ENCODE results near the gene SLC31A2. TPM values are rescaled to one million over a fixed set of nuclear protein-coding genes. Genes with fewer than 3 reads are reported as not detected.

SLC31A2 gene
- total and polyA plus RNA-seq, 3 donors from 2014 or later: 38.8 to 42.4 (median 40.3) TPM

DNA sequence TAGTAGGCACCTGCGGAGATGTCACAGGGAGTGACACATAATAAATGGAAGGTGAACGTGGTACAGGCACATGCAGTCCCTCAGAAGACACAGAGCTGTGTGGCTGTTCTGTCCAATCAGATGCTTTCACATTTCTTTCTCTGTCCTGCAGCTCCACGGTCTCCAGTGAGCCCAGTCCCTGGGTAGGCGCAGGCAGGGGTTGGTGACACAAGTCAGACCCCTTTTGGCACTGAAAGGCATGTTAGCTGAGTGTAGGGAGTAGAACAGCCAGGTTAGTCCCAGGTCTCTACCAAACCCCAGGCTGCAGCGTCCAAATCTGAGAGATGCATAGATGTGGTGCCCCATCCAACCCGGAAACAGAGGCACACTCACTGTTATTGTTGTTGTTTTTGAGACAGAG is 2.8 kb downstream of the SLC31A2 start:
- peaks cover 27% of the 10 kb centered on the region for H3K4me1 ChIP-seq
- H3K27ac ChIP-seq: no peak overlapping the region
- no peaks in the 10 kb centered on the region for H3K27me3 ChIP-seq
- TF ChIP-seq POLR2A (IDR thresholded peaks at IDR 0.05): no peak
- TF ChIP-seq, protein P1, sequence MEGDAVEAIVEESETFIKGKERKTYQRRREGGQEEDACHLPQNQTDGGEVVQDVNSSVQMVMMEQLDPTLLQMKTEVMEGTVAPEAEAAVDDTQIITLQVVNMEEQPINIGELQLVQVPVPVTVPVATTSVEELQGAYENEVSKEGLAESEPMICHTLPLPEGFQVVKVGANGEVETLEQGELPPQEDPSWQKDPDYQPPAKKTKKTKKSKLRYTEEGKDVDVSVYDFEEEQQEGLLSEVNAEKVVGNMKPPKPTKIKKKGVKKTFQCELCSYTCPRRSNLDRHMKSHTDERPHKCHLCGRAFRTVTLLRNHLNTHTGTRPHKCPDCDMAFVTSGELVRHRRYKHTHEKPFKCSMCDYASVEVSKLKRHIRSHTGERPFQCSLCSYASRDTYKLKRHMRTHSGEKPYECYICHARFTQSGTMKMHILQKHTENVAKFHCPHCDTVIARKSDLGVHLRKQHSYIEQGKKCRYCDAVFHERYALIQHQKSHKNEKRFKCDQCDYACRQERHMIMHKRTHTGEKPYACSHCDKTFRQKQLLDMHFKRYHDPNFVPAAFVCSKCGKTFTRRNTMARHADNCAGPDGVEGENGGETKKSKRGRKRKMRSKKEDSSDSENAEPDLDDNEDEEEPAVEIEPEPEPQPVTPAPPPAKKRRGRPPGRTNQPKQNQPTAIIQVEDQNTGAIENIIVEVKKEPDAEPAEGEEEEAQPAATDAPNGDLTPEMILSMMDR (IDR thresholded peaks at IDR 0.05): no peak
- no peak overlapping the region for H3K4me3 ChIP-seq
- 91% methylated on average over 6 of the region's 6 CpGs for WGBS, 2 donors
- H3K36me3 ChIP-seq (ENCODE audit: low read depth, missing control alignments): no peaks in the 10 kb centered on the region
- no peaks in the 10 kb centered on the region for H3K9me3 ChIP-seq
- intact Hi-C loops (cut with DNase I; ENCODE audit: low total_unique reads): no loop called here
- no peak for DNase-seq

DNA sequence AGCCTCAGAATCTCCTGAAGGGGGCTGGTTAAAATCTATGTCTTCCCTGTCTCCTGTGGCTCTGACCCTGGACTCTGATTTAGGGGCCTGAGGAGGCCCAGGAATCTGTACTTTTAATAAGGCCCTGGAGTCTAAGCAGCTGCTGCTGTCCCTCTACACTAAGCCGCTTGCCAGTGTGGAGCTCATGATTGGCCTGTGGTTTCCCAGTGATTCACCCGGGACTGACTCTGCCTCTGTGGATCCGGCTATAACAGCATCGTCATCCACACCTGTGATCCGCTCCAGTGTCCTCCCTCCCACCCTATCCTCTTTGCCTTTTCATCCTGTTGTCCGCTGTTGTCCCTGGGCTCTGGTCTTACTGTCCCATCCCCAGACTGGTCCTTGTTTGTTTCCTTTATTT is 3.7 kb downstream of the SLC31A2 start:
- Histone ChIP-seq H3K4me3 (no peak overlapping the region), H3K36me3 (ENCODE audit: low read depth, missing control alignments) (no peaks in the 10 kb centered on the region), H3K9me3 (no peaks in the 10 kb centered on the region), H3K27me3 (no peaks in the 10 kb centered on the region), H3K4me1 (peaks cover 27% of the 10 kb centered on the region), H3K27ac (no peak overlapping the region)
- DNase-seq: no peak
- TF ChIP-seq, protein P1 (IDR thresholded peaks at IDR 0.05): no peak
- no peak for TF ChIP-seq POLR2A (IDR thresholded peaks at IDR 0.05)
- intact Hi-C loops (cut with DNase I; ENCODE audit: low total_unique reads): no loop called here
- WGBS, 2 donors: 64 to 81% methylated on average over 6 of the region's 6 CpGs

DNA sequence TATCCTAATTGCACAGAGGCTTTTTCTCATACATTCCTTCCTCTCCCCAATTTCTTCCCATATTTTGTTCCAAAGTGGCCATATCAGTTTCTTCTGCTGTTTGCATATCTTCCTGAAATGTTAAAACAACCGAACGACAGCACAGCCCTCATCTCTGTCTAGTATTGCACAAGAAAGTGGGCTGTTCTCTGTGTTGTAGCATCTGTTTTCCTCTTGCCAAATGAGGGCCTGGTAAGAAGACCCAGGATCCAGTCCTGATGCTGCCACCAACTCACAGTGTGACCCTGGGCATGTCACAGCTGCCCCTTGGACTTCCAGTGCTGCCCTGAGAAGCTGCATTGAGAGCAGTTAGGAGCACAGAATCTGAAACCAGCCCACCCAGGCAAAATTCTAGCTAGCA is 4.1 kb downstream of the SLC31A2 start:
- intact Hi-C loops (cut with DNase I; ENCODE audit: low total_unique reads): no loop called here
- no peak overlapping the region for H3K27ac ChIP-seq
- no peak for TF ChIP-seq POLR2A (IDR thresholded peaks at IDR 0.05)
- TF ChIP-seq, protein P1 (IDR thresholded peaks at IDR 0.05): no peak
- no peaks in the 10 kb centered on the region for H3K36me3 ChIP-seq (ENCODE audit: low read depth, missing control alignments)
- DNase-seq: no peak
- WGBS, 2 donors: 64 to 82% methylated on average over 2 of the region's 2 CpGs
- no peak overlapping the region for H3K4me3 ChIP-seq
- no peaks in the 10 kb centered on the region for H3K9me3 ChIP-seq
- peaks cover 27% of the 10 kb centered on the region for H3K4me1 ChIP-seq
- H3K27me3 ChIP-seq: no peaks in the 10 kb centered on the region

DNA sequence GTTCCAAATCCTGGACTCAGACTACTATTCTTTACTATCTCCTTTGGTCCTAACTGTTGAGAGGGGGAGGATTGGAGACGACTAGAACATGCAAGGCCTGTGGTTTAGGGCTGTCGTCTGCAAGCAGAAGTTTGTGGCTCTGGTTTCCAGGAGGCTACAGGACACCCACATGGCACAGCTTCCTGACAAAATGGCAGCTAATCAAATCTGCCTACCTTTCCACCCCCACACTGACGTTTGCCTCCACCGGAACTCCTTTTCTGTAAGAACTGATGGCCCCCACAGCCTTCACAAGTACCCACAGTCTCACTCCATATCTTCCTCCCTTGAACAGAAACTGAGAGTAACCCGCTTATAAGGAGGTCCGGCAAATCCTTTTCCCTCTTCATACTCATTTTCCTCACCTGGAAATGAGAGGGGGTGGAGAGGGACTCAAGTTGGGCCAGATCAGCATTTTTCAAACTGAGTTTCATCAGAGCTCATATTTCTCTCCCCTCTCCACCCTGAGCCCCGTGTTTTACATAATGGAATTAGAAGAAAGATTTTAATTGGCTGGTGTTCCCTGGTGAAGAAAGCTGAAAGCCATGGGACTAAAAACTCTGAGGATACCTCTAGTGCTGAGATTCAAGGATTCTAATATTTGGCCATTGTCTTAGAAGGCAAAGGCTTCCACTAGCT is 5.2 kb downstream of the SLC31A2 start:
- no peak for DNase-seq
- Histone ChIP-seq H3K27ac (no peak overlapping the region), H3K36me3 (ENCODE audit: low read depth, missing control alignments) (no peaks in the 10 kb centered on the region), H3K9me3 (no peaks in the 10 kb centered on the region), H3K4me1 (peaks cover 27% of the 10 kb centered on the region), H3K27me3 (no peaks in the 10 kb centered on the region), H3K4me3 (no peak overlapping the region)
- TF ChIP-seq, protein P1 (IDR thresholded peaks at IDR 0.05): no peak
- no peak for TF ChIP-seq POLR2A (IDR thresholded peaks at IDR 0.05)
- 46 to 49% methylated on average over 7 of the region's 7 CpGs for WGBS, 2 donors
- intact Hi-C loops (cut with DNase I; ENCODE audit: low total_unique reads): no loop called here

DNA sequence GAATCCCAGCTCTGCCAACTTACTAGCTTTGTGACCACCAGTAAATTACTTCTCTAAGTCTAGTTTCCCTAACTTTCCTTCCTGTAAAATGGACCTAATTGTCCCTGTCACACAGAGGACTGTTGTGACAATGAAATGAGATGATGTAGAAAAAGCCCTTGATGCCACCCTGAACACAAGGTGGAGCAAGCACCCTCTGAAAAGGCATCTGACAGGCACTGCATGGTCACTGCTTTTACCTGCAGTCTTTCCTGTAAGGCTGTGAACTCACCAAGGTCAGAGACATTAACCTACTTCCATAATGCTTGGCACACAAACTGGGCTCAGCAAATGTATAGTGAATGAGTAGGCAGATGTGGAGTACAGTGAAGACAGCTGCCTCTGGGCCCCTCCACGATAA is 6.1 kb downstream of the SLC31A2 start:
- TF ChIP-seq, protein P1 (IDR thresholded peaks at IDR 0.05): no peak
- no peak for TF ChIP-seq POLR2A (IDR thresholded peaks at IDR 0.05)
- no peak overlapping the region for H3K27ac ChIP-seq
- H3K27me3 ChIP-seq: no peaks in the 10 kb centered on the region
- H3K4me1 ChIP-seq: peaks cover 27% of the 10 kb centered on the region
- intact Hi-C loops (cut with DNase I; ENCODE audit: low total_unique reads): no loop called here
- WGBS, 2 donors: 75 to 83% methylated on average over 1 of the region's 1 CpG
- H3K9me3 ChIP-seq: no peaks in the 10 kb centered on the region
- no peak overlapping the region for H3K4me3 ChIP-seq
- no peaks in the 10 kb centered on the region for H3K36me3 ChIP-seq (ENCODE audit: low read depth, missing control alignments)
- no peak for DNase-seq
